ENCODE measurements around the gene NCKAP5. TPM values are rescaled to one million over a fixed set of nuclear protein-coding genes. Genes with fewer than 3 reads are reported as not detected.

Gene NCKAP5
- total and polyA plus RNA-seq, 9 donors = 0.80 to 2.7 (median 2.2) TPM

DNA sequence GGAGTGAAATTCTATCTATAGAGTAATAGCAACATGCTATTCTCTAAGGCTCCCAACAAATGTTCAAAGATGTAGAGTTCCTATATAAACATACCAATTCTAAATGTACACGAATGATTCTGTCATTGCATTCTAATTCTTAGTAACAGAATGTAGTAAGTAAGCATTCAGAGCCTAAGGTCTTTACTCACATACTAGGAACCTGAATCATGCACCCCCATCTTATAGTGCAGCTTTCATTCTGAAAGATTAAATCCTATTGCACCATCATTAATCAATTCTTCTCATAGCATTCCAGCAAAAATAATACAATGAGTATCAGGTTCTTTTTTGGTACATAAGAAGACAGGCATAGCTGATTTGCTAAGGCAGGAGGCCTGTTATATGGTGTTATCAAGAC, 230.0 kb downstream of the NCKAP5 start:
- 70 to 81% (median 71%) methylated on average over 1 of the region's 1 CpG for WGBS, 3 donors
- H3K27me3 ChIP-seq = no peaks in the 10 kb centered on the region

GRCh38 chr2:133334923-133335322, 233.3 kb downstream of the NCKAP5 start:
- 57 to 66% (median 59%) methylated on average over 3 of the region's 3 CpGs for WGBS, 3 donors

More for the DNA sequence above, 230.0 kb downstream of the NCKAP5 start:
- DNase-seq = no peak
- Histone ChIP-seq H3K9me3 (no peaks in the 10 kb centered on the region), H3K4me1 (ENCODE audit: insufficient read depth) (no peaks in the 10 kb centered on the region), H3K27ac (no peak overlapping the region), H3K4me3 (no peak overlapping the region), H3K36me3 (no peaks in the 10 kb centered on the region)
- intact Hi-C loops (cut with DNase I) = no loop called here
- no peak for TF ChIP-seq EP300 (IDR thresholded peaks at IDR 0.05)
- no peak for TF ChIP-seq CTCF (IDR thresholded peaks at IDR 0.05)
- TF ChIP-seq POLR2A (IDR thresholded peaks at IDR 0.05) = no peak

GRCh38 chr2:133333181-133333580, 235.1 kb downstream of the NCKAP5 start:
- H3K9me3 ChIP-seq = no peaks in the 10 kb centered on the region
- H3K4me3 ChIP-seq = no peak overlapping the region
- WGBS, 3 donors = 75 to 84% (median 79%) methylated on average over 6 of the region's 6 CpGs
- no peak overlapping the region for H3K27ac ChIP-seq
- no peak for DNase-seq
- H3K4me1 ChIP-seq (ENCODE audit: insufficient read depth) = no peaks in the 10 kb centered on the region
- intact Hi-C loops (cut with DNase I) = no loop called here
- TF ChIP-seq POLR2A (IDR thresholded peaks at IDR 0.05) (no peak), EP300 (IDR thresholded peaks at IDR 0.05) (no peak), CTCF (IDR thresholded peaks at IDR 0.05) (no peak)
- no peaks in the 10 kb centered on the region for H3K36me3 ChIP-seq
- H3K27me3 ChIP-seq = no peaks in the 10 kb centered on the region

More at GRCh38 chr2:133334923-133335322, 233.3 kb downstream of the NCKAP5 start:
- Histone ChIP-seq H3K27me3 (no peaks in the 10 kb centered on the region), H3K4me1 (ENCODE audit: insufficient read depth) (no peaks in the 10 kb centered on the region), H3K9me3 (no peaks in the 10 kb centered on the region), H3K4me3 (no peak overlapping the region), H3K36me3 (no peaks in the 10 kb centered on the region), H3K27ac (no peak overlapping the region)
- intact Hi-C loops (cut with DNase I) = no loop called here
- TF ChIP-seq CTCF (IDR thresholded peaks at IDR 0.05) (no peak), POLR2A (IDR thresholded peaks at IDR 0.05) (no peak), EP300 (IDR thresholded peaks at IDR 0.05) (no peak)
- DNase-seq = no peak

DNA sequence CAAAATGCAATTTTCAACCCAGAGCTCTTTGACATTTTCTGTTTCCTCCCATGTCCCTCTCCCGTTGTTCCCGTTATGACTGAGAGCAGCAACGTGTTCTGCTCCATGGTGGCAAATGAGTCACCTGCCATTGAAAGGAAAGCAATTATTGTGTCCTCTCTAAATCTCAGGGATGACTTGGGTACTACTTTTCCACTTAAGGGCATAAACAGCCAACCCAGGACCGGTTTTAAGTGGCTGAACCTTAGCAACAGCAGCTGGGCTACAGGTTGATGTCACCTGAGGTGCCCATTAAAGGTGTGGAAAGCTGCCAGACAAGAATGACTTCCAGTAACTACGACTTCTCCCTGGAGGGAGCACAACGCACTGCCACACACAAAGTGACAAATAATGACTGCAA, 236.8 kb downstream of the NCKAP5 start:
- intact Hi-C loops (cut with DNase I) = no loop called here
- Histone ChIP-seq H3K4me1 (ENCODE audit: insufficient read depth) (no peaks in the 10 kb centered on the region), H3K4me3 (no peak overlapping the region), H3K36me3 (no peaks in the 10 kb centered on the region), H3K27ac (no peak overlapping the region), H3K27me3 (no peaks in the 10 kb centered on the region), H3K9me3 (no peaks in the 10 kb centered on the region)
- TF ChIP-seq CTCF (IDR thresholded peaks at IDR 0.05) (no peak), EP300 (IDR thresholded peaks at IDR 0.05) (no peak), POLR2A (IDR thresholded peaks at IDR 0.05) (no peak)
- DNase-seq = no peak
- 77 to 85% (median 77%) methylated on average over 6 of the region's 6 CpGs for WGBS, 3 donors

Measured in ovary (tissue), 9 donors.